Stomach (tissue), 4 donors: ENCODE results near the gene PRRG4.

Source experiments
- CTCF ChIP-seq, 7 experiments: fragments of 450-650 bp in 4 of 7; fragments of 200-600 bp in 3 of 7; sonication (generic) in 3 of 7; IDR thresholded peaks; one replicate each; pipeline ENCODE4 v1.5.1; 2016 to 2019; ENCODE audit warnings: antibody characterized with exemption in 7 of 7, control low read depth in 2 of 7, mild to moderate bottlenecking in 1 of 7
- EP300 ChIP-seq: sonication (generic); formaldehyde crosslinking; IDR thresholded peaks from one replicate; pipeline ENCODE4 v1.6.1; 2017; ENCODE audit warnings: antibody characterized with exemption
- POLR2A ChIP-seq, 4 donors: fragments of 450-650 bp; IDR thresholded peaks; one replicate each; pipeline ENCODE4 v1.6.1; 2016; ENCODE audit warnings: antibody characterized with exemption in 4 of 4, control low read depth in 2 of 4, mild to moderate bottlenecking in 1 of 4, moderate library complexity in 1 of 4

DNA sequence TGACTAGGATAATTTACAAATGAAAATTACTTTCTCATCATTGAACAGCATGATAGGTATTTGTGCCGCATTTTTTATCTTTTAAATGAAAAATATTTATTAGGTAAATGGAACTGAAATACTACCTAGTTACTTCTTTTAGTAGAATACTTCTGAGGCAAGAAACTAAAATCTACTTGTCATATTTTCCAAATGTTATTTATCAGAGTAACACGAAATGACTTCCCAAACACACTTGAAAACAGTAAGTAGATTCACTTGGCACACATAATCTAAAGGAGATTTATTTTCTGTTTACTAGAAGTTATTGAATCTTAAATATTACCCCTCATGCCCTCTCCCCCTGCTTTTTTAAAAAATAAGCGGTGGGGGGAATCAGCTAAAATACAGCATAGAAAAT is 65.2 kb downstream of the PRRG4 start:
- TF ChIP-seq CTCF (IDR thresholded peaks at IDR 0.05) (no peak), POLR2A (IDR thresholded peaks at IDR 0.05) (no peak), EP300 (no peak)
